ENCODE measurements around the gene OR1Q1.

DNA sequence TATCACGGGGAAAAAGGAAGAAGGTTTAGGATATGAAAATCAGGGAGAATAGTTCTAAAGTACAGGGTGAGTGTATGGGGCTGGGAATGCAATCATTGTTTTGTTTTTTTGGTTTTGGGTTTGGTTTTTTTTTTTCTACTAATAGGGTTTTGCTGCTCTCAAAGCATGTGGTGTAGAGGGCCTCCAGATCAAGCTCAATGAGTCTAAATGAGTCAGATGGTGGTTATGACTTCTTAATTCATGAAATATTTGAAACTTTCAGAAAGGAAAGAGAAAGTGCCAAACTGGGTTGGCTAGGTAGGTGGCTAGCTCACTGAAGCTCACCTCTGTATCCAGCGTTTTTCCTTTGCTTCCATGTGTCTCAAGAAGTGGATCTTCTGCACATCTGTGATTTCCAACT, 42.1 kb upstream of the OR1Q1 start:
- TF ChIP-seq ZBTB33 (IDR thresholded peaks at IDR 0.05; ENCODE audit: extremely low read depth, insufficient replicate concordance, low read length): no peak
- TF ChIP-seq CTCF (IDR thresholded peaks at IDR 0.05 in 2 of 3, conservative IDR thresholded peaks at IDR 0.05 in 1 of 3; ENCODE audit: borderline replicate concordance in 1 of 3, insufficient read depth in 1 of 3, low read depth in 2 of 3, low read length in 2 of 3): no peak
- TF ChIP-seq REST (IDR thresholded peaks at IDR 0.05; ENCODE audit: low read depth): no peak
- no peak for TF ChIP-seq ATF3 (IDR thresholded peaks at IDR 0.05)
- TF ChIP-seq EZH2 (IDR thresholded peaks at IDR 0.05): no peak
- TF ChIP-seq SP1 (IDR thresholded peaks at IDR 0.05; ENCODE audit: low read depth): no peak

All from HCT116 (cell line).